TTC549 (cell line): Measurements from ENCODE around the gene BTRC.
A peak's percentile ranks its signal among the peaks of the same experiment; 100 is the strongest.
"Not testable (repeated sequence)": the region's sequence is repeated elsewhere in the genome, so short reads cannot be mapped to it uniquely, and the experiment has no call there.

Source experiments
- FAIRE-seq: peaks from 2 replicates; lab custom pipeline; 2012; peaks lifted over from hg19 to GRCh38; lab: Jason Lieb, UNC

Gene BTRC

DNA sequence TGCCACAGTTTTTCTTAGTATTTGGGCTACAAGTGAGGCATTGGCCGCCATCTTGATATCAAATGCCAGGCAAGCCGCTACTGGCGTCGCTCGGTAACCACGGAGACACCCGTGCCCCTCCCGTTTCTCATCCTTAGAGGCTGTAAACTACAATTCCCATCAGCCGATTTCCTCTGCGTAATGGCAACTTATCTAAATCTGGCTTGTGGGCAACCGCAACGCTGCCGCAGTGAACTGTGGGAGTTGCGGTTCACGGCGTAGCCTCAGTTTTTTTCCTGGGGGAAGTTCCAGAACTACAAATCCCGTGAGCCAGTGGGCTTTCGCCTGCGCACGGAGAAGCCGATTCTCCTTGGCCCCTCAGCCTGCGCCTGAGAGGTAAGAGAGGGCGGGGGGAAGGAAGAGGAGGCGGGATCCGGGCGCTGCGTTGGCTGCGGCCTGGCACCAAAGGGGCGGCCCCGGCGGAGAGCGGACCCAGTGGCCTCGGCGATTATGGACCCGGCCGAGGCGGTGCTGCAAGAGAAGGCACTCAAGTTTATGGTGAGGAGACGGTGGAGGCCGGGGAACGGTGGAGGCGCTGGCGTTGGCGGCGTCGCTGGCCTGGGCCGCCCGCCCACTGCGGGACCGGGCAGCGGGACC lies at the start of gene BTRC:
Gene BTRC (plus strand): TSS at position 474 of the 636 bp plus-strand sequence. CDS start 16 bp downstream, at position 490.
- FAIRE-seq, result peak; percentile 97

DNA sequence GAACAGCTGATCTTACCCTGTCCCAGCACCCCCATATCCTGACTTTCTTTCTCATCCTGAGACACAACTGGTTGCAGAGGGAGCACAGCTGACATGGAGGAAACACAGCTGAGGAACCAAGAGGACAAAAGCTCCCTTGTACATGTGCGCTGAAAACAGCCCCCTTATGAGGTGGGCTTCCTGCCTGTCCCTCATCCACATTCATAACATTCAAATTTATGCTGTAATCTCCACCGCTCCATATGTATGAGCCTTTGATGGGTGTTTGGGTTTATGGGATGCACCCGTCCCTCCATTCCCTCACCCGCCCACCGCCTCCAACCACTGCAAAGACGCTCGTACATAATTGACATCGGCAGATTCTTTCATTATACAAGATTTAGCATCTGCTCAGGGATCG lies 49.6 kb upstream of the BTRC start:
- FAIRE-seq, result no peak

GRCh38 chr10:101305320-101306241 lies 48.4 kb upstream of the BTRC start:
- FAIRE-seq, result no peak

- FAIRE-seq, result no peak
Observed at GRCh38 chr10:101308051-101308450, 45.9 kb upstream of the BTRC start.

DNA sequence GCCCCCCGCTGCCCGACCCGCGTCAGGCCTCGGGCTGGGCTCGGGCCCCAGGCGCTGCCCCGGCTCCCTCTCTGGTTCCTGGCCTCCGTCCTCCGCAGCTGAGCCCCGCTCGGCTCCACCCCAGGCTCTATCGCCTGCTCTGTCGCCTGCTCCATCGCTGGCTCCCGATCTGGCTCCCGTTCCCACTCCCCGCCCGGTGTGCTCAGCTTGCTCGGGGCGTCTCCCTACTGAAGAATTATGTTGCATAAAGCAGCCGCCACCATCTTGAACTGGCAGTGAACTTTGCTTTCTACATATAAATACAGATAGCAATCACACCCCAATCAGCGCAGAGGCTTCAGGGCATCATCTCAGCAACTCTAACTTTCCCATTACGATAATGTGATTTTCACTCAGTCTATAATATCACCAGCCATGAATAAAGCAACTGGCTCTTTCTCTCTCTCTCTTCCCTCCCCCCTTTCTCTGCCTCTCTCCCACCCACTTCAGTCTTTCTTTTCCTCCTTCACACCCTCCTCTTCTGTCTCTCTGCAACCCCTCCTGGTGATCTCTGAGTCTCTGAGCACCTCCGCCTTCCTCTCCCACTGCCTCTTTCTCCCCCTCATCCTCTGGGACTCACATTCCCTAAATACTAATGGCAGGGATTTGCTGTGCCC lies 43.3 kb upstream of the BTRC start:
- FAIRE-seq, result no peak

DNA sequence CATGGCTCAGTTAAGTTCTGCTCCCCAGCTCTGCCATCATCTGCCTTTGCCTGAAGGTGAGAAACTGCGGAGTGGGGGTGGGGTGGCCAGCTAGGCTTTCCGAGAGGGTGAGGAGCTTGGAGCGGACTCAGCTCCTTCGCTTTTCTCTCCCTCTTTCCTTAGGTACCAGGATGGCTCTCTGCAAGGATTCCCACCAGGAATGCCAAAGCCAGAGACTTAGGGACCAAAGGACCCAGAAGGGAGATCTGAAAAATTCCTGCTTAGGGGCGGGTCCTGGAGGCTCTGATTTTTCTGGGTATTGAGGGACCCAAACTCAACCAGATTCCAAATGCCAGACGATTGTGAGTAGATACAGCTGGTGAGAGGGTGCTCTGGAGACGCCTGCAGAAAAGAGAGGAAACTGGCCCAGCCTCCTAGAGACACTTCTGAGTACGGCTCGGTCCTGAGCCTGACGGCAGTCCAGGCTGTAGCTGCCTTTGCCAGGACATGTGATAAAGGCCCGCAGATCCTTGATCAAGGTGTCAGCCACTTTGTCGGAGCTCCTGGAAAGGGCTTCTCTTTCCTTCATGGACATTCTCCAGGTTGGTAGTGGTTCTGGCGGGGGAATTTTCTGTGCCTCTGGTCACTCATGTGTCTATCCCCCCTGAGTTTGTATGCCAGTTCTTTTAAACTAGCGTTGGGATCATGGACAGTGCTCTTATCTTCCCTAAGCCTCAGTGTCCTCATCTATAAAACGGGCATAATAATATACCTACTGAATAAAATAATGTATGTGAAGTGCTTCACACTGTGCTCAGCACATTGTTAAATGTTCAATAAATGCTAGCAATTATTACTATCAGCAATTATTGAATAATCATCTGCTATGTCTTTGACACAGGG lies 42.5 kb upstream of the BTRC start:
- no peak for FAIRE-seq

DNA sequence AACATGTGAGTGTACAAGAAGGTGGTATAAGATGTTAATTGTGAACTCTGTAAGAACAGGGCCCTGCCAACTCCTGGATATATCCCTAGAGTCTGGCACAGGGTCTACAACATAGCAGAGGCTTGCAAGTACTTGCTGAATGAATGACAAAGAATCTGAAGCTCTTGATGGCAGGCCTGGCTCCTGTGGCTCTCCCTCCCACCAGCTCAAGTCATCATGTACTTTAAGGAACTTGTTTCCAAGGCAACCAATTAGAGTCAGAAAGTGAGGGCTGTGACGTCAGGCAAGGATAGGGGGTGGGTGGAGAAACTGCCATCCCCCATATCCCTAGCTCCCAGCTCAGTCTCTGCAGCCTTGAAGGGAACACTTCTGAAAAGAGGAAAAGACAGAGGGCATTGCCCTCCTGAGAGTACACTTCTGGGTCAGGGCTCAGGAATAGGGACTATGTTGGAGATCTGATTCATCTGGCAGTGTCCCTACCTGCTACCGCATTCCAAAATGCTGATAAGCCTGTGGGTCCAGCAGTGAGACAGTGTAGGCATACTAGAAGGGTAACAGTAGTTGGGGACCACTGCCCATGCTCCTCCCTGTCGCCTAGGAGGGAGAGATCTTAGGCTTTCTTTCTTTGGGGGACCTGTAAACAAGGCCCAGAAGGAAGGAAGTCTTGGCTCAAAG lies 34.6 kb upstream of the BTRC start:
- no peak for FAIRE-seq

DNA sequence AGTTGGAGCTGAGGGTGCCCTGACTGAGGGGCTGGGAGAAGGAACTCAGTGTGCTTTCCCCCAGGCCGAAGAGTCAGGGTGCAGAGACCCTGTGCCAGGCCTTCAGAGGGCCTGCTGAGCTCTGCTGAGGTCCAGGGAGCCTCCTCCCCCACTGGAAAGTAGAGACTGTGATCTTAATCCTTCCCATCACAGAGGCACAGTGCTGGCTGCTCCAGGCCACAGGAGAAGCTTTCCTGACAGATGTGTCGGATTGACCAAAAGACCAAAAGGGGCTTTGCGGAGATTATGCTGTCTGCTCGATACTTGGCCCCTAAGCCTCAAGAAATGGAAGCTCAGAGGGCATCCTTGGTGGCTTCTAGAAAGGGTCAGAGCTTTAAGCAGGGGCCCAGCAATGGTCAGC lies 32.9 kb upstream of the BTRC start:
- no peak for FAIRE-seq

DNA sequence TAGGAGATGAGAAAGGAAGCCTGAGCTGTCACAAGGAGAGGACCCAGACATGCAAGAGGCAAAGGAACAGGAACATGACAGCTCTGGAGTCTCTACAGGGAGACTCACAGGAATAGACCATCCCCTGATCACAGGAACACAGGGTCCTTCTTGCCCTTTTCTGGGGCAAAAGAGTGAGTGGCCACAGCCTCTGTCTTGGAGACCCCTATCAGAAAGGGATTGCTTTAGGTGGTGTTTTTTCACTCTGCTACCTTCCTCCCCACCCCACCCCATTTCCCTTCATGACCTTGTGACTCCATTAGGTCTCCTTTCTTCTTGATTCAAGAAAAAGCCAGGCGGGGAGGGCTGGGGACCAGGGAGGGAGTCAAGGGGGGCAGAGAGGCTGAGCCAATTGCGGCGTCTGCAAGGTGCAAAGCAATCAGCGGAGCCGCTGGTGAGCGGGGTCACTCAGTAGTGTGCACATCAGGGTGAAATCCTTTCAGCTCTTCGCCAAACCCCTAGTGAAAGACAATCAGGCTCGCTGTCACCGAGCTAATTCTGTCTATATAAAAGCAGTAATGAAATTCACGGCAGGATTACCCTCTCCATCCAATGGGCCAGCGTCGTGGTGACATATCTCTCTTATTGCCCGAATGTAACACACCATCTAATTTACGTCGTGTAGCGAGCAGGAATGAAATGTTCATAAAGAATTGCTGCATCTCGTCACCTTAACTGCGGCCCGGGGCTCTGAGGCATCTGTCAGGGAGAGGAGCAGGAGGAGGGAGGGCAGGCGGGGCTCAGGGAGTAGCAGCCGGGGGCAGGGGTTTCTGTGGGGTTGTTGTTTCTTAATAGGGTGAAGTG lies 31.5 kb upstream of the BTRC start:
- no peak for FAIRE-seq

DNA sequence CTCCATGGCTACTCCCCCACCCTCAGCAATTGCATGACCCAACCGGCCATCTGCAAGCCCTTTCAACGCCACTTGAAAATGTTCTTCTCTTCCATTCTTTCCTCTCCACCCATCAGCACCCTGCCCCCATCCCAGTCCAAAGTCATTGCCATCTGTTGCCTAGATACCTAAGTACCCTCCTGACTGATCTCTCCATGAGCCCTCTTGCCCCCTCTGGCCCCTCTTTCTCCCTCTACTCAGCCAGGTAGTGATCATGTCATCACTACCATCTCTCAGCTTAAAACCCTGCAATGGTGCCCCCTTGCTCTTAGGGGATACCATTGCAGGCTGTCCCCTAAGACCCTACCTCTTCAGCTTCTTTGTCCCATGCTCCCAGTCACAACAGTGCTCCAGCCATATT lies 30.5 kb upstream of the BTRC start:
- FAIRE-seq, result no peak

GRCh38 chr10:101327454-101327853 lies 26.5 kb upstream of the BTRC start:
- not testable (repeated sequence) for FAIRE-seq

GRCh38 chr10:101329341-101330032 lies 24.5 kb upstream of the BTRC start:
- no peak for FAIRE-seq

DNA sequence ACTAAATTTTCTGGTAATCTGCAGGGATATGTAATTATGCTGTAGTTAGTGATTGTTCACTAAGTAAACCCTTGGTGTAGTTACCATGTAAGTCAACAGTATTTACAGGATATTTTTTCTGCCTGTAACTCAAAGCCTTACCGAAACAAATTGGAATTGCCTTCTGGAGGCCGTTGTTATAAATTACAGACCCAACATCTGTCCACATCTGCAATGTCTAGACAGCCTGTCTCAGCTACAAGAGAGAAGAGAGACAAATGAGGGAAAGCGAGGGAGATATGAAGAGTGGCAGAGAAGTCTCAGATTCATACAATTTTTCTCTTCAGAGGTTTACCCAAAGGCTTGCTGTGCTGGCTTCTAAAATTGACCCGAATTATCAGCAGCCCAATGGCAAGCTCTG lies 23.7 kb upstream of the BTRC start:
- no peak for FAIRE-seq

GRCh38 chr10:101330631-101331225 lies 23.2 kb upstream of the BTRC start:
- no peak for FAIRE-seq

DNA sequence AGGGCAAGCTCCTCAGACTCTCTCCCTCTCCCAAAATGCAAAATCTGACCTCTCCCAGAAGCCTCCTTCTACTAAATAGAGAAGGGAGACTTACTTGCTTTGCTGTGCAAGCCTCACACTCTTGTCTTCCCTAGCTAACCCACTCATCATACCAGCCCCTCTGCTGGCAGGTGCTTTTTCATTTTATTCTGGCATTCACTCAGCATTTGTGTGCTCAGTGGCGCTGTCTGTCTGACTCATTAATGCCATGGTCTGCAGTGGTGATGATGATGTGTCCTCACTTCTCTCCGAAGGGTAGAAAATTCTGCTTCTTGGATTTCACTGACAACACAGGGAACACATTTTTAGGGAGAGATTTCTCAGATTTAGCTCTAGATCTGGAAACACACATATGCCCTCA lies 22.0 kb upstream of the BTRC start:
- no peak for FAIRE-seq

- not testable (repeated sequence) for FAIRE-seq
Observed at GRCh38 chr10:101334259-101334658, 19.7 kb upstream of the BTRC start.

DNA sequence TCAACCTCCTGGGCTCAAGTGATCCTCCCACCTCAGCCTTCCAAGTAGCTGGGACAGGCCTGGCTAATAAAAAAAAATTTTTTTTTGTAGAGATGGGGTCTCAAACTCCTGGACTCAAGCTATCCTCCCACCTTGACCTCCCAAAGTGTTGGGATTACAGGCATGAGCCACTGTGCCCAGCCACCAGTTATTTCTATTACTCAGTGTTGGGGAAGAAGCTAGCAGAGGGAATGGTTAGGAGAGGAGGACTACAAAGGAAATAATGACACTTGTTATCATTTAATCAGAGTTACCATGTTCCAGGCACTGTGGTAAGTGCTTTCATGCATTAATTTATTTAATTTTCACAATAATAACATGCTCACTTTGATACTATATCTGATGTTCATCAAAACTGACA lies 17.6 kb upstream of the BTRC start:
- FAIRE-seq, result no peak

GRCh38 chr10:101337836-101338235 lies 16.1 kb upstream of the BTRC start:
- no peak for FAIRE-seq

DNA sequence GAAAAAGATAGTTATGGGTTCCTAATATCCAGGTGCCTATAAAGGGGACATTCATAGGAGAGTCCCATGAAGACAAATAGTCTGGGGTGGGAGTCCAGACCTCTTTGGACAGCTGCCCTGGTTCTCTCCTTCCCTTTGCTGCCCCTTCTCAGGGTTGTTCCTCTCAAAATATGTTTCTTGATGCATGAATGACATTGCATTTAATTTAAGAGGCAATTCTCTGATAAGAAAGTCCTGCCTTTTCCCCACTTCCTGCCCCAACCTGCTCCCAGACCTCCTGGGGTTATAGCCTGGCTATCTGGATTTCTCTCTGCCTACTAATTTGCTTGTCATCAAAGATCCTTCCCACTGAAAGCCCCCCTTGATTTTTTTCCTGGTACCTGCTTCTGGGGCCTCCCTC lies 12.5 kb upstream of the BTRC start:
- FAIRE-seq, result no peak

GRCh38 chr10:101346177-101346576 lies 7.8 kb upstream of the BTRC start:
- FAIRE-seq, result no peak
